GM12891 (cell line): Measurements from ENCODE around the gene TRIM13.

ENCODE experiments used
- POLR2A ChIP-seq: IDR thresholded peaks from 2 replicates; pipeline ENCODE4 v1.6.1; 2011; ENCODE audit warnings: low read depth, low read length, control low read depth
- POLR2AphosphoS5 ChIP-seq: IDR thresholded peaks from 2 replicates; pipeline ENCODE4 v1.6.1; 2011; ENCODE audit warnings: low read depth, low read length, control low read depth
- POU2F2 ChIP-seq: IDR thresholded peaks from 2 replicates; pipeline ENCODE4 v1.6.1; 2011; ENCODE audit warnings: low read depth, mild to moderate bottlenecking, control low read depth, low read length, moderate library complexity

- TF ChIP-seq POLR2AphosphoS5 (no peak), POU2F2 (no peak), POLR2A (no peak)
Measured at GRCh38 chr13:50015750-50016149, 18.9 kb downstream of the TRIM13 start.
